Measurements from ENCODE around the gene CLEC2D. TPM values are rescaled to one million over a fixed set of nuclear protein-coding genes. Genes with fewer than 3 reads are reported as not detected.

Gene CLEC2D
- polyA plus RNA-seq, 1 donor from 2014 or later = 102 TPM

DNA sequence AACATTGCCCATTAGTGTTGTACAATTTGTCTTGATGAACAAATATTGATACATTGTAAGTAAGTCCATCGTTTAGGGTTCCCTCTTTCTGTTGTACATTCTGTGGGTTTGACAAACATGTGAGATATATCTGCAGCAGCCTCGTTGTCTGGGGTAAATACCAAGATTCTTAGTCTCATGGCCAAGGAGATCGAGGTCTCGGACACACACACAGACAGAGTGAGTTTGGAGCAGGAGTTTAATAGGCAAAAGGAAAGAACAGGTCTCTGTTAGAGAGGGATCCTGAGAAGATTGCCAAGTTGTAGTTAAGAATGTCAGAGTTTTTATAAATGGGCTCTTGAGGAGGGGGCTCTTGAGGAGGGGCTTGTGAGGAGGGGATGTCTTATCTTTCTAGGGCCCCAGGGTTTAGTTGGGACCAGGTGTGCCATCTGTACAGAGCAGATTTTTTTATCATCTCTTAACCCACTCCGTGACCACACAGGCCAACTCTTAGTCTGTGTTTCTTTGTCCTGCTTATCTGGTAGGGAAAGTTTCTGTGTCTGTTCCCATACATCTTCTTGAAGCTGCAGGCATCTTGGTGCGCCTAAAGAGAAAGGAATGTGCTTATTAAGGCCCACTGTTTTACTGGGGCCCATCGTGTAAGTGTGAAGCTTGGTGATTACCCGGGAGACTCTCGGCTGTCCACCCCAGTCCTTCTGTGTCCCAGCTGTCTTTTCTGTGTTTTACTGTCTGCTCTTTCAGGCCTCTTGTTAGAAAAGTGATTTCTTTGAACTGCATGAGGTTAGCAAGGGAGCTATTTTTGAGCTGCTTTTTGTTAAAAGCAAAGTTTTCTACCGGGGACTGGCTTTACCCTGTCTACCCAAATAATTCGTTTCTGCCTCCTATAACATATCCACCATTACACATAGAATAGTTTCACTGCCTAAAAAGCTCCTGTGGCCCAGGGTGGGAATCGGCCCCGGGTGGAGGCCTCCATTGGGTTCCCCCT, 22.4 kb upstream of the CLEC2D start:
- H3K36me3 Mint-ChIP-seq = peaks cover 1% of the 10 kb centered on the region
- H3K27ac Mint-ChIP-seq = peak overlapping the region; percentile 86 to 99 (median 99)
- H3K4me3 Mint-ChIP-seq = peak overlapping the region; percentile 95 to 100 (median 99)
- peaks cover 31 to 49% (median 40%) of the 10 kb centered on the region in 3 donors for H3K4me1 Mint-ChIP-seq
- no peaks in the 10 kb centered on the region for H3K27me3 Mint-ChIP-seq
- peaks cover 0 to 4% (median 3%) of the 10 kb centered on the region in 3 donors for H3K9me3 Mint-ChIP-seq

DNA sequence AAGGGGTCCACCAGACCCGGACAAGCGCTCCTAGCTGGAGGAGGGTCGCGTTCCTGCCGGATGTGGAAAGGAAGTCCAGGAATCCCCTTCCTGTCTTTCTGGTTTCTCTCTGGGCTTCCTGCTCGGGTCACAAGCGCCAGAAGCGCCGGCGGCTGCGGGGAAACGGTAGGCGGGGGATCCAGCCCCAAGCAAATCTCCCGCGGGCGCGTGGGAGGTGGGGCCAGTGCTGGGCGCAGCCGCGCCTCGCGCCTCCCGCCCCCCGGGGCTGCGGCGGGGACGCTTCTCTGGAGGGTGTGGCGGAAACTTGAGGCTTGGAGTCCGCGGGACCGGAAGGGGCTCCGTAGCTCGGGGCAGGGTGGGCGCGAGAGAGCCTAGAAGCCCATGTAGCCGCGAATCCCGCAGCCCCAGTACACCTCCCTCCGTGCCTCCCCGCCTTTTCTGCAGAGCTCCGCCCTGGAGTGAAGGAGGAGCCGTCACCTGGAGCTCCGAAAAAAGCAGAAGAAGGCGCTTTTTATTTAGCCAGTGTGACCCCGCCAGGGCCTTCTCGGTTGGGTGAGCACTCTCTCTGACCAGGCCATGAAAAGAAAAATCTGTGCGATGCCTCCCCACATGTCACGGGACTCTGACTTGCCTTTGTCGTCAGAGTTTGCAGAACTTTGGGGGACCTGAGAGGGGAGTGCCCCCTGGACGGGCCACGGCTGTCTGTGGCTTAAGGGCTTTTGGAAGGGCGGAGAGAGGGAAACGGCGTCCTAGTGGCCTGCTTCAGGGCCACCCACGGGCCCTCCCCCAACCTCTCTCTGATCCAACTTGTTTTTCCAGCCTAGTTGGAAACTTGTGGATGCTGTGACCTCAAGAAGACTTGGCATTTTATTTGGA, 21.4 kb upstream of the CLEC2D start:
- Mint-ChIP-seq H3K4me1 (peaks cover 31 to 46% (median 41%) of the 10 kb centered on the region in 3 donors), H3K27ac (peak overlapping the region; percentile 86 to 99 (median 99)), H3K9me3 (peaks cover 0 to 4% (median 3%) of the 10 kb centered on the region in 3 donors), H3K4me3 (peak overlapping the region; percentile 95 to 100 (median 99)), H3K27me3 (no peaks in the 10 kb centered on the region), H3K36me3 (peaks cover 1% of the 10 kb centered on the region)

DNA sequence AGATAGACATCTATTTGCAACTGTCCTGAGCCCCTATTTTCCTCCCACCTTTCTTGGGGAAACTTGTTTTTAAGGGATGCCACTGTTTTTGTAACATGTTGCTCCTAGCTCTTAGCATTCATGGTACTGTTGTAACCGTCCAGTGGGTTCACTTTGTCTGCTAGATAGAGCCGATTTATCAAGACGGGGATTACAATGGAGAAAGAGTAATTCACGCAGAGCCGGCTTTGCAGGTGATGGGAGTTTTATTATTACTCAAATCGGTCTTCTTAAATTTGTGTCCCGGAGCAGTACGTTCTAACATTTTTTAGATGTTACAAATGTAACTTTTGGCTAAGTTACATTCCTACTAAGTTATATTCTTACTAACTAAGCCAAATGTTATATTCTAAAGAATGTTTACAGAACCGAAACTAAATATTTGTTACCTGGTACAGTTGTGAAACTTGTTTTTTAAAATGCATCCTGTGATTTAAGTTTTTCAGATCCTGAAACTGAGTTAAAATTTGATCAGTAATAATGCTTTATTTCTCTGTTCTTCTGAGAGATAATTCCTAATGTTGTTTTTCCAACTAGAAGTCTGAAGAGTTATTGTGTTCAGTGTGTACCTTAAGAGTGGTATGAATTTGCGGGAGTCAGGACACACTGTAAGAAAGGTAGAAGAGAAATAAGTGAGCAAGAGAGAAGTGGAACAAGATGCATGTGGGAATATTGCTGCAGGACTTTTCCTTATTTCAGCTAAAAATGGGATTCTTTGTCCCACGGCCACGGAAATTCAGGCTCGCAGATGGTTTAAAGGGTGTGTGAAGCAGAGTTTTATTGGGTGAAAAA, 20.6 kb upstream of the CLEC2D start:
- peaks cover 38 to 49% (median 44%) of the 10 kb centered on the region in 3 donors for H3K4me1 Mint-ChIP-seq
- peaks cover 4% of the 10 kb centered on the region for H3K36me3 Mint-ChIP-seq
- peaks cover 0 to 4% (median 3%) of the 10 kb centered on the region in 3 donors for H3K9me3 Mint-ChIP-seq
- peak overlapping the region; percentile 95 to 100 (median 99) for H3K4me3 Mint-ChIP-seq
- H3K27me3 Mint-ChIP-seq = no peaks in the 10 kb centered on the region
- peak overlapping the region; percentile 86 to 99 (median 99) for H3K27ac Mint-ChIP-seq

DNA sequence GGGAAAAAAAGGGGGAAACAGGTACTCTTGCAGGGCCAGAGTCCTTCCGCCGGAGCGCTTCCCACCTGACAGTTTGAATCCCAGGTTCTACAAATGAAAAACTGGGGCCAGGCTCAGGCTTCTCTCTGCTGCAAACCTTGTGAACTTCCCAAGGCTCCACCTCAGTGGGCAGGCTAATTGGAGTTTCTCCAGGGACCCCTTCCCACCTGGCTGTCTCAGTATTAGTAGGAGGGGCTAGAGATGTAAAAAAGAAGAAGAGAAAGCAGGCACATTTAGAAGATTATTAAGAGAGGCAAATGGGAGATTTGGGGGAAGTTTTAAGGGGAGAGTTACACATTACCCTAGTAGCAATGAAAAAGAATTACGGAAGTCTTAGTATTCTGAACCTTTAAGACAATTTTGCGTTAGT, 20.0 kb upstream of the CLEC2D start:
- Mint-ChIP-seq H3K27me3 (no peaks in the 10 kb centered on the region), H3K9me3 (peaks cover 0 to 4% (median 3%) of the 10 kb centered on the region in 3 donors)

DNA sequence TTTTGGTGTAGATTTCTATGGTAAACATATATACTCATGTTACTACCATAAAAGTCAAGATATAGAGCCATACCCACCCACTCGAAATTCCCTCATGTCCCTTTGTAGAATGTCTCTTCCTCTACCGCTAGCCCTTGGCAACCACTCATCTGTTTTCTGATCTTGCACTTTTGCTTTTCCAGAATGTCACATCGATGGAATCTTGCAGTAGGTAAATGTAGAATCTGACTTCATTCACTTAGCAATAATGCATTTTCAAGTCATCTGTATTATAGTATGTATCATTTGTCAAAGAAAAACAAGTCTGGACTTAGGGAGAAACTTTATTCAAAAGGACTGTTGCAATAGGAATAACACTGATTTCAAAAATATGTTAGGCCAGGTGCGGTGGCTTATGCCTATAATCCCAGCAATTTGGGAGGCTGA, 19.3 kb upstream of the CLEC2D start:
- Mint-ChIP-seq H3K4me3 (peak overlapping the region; percentile 95 to 100 (median 99)), H3K27me3 (no peaks in the 10 kb centered on the region), H3K36me3 (peaks cover 7% of the 10 kb centered on the region), H3K4me1 (peaks cover 45 to 52% (median 49%) of the 10 kb centered on the region in 3 donors), H3K9me3 (peaks cover 0 to 3% (median 1%) of the 10 kb centered on the region in 3 donors), H3K27ac (peak overlapping the region; percentile 86 to 99 (median 99))

More for the DNA sequence above, 20.0 kb upstream of the CLEC2D start:
- peak overlapping the region; percentile 95 to 100 (median 99) for H3K4me3 Mint-ChIP-seq
- H3K36me3 Mint-ChIP-seq = peaks cover 7% of the 10 kb centered on the region
- H3K27ac Mint-ChIP-seq = peak overlapping the region; percentile 86 to 99 (median 99)
- peaks cover 41 to 49% (median 44%) of the 10 kb centered on the region in 3 donors for H3K4me1 Mint-ChIP-seq

- Mint-ChIP-seq H3K27me3 (no peaks in the 10 kb centered on the region), H3K4me1 (peaks cover 51 to 63% (median 56%) of the 10 kb centered on the region in 3 donors), H3K9me3 (no peaks in the 10 kb centered on the region), H3K27ac (peak overlapping the region; percentile 86 to 99 (median 99)), H3K4me3 (peak overlapping the region; percentile 69 to 99 (median 82)), H3K36me3 (peaks cover 12% of the 10 kb centered on the region)
Measured at GRCh38 chr12:9651265-9651729, 18.2 kb upstream of the CLEC2D start.

DNA sequence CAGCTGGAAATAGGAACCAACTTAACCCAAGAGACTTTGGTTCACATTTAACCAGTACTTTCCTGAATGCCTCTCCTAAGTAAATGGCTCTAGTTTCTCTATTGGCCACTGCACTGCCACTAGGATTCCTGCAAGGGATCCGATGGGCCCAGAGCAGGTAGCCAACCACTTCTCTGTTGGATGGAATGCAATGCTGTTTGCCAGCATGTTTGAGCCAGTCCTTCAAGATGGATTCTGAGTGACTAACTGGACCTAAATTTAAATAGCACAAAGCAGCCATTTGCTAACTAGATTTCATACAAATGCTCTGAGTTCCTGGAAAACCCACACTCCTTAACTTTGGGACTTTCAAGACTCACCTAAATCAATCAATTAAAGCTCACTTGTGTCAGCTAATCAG, 9.5 kb upstream of the CLEC2D start:
- Mint-ChIP-seq H3K27me3 (no peaks in the 10 kb centered on the region), H3K27ac (no peak overlapping the region), H3K36me3 (peaks cover 26% of the 10 kb centered on the region), H3K4me3 (no peak overlapping the region), H3K9me3 (no peaks in the 10 kb centered on the region), H3K4me1 (peaks cover 23 to 53% (median 38%) of the 10 kb centered on the region in 3 donors)

GRCh38 chr12:9661720-9662119, 7.8 kb upstream of the CLEC2D start:
- H3K27me3 Mint-ChIP-seq = no peaks in the 10 kb centered on the region
- peaks cover 21% of the 10 kb centered on the region for H3K36me3 Mint-ChIP-seq
- peaks cover 14 to 40% (median 25%) of the 10 kb centered on the region in 3 donors for H3K4me1 Mint-ChIP-seq
- no peak overlapping the region for H3K4me3 Mint-ChIP-seq
- H3K9me3 Mint-ChIP-seq = no peaks in the 10 kb centered on the region
- H3K27ac Mint-ChIP-seq = peak overlapping the region in 2 of 3 donors; percentile 47 to 78

- Mint-ChIP-seq H3K36me3 (peaks cover 21% of the 10 kb centered on the region), H3K9me3 (peaks cover 0 to 2% (median 0%) of the 10 kb centered on the region in 3 donors), H3K4me1 (peaks cover 21 to 43% (median 27%) of the 10 kb centered on the region in 3 donors), H3K27me3 (no peaks in the 10 kb centered on the region), H3K27ac (peak overlapping the region in 2 of 3 donors; percentile 80 to 83), H3K4me3 (no peak overlapping the region)
Measured at GRCh38 chr12:9662488-9662887, 7.0 kb upstream of the CLEC2D start.

DNA sequence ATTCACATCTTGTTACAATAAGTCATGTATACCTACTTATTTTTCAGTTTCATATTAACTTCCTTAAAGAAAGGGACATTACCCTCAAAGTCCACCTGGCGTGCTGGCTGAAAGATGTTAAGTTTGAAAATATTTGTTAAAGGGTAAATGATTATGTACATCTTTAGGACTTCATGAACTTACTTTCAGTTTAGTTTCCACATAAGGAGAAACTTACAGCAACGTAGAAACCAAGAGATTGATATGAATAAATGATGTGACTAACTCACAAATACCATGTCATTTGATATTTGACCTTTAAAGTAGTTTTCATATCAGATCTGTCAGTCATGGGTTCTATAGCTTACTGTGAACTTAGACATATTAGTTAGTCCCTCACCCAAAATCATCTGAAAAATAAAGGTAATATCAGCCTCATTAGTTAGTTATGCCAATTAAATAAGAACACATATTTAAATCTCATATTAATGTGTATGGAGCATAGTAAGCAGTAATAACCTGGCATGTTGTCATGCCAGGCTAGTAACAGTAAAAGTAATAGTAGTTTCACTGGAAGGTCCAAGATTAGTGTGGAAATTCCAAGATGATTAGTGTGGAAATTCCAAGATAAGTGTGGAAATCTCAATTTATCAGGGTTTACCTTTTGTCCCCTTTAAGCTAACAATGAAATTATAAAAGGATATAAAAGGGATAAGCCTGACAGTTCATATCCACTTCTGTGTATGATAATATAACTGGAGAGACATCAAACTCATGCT, 1.9 kb upstream of the CLEC2D start:
- Mint-ChIP-seq H3K4me3 (peak overlapping the region in 3 of 4 donors; percentile 3 to 87 (median 67)), H3K27me3 (no peaks in the 10 kb centered on the region), H3K36me3 (peaks cover 13% of the 10 kb centered on the region), H3K4me1 (peaks cover 48 to 52% (median 48%) of the 10 kb centered on the region in 3 donors), H3K9me3 (peaks cover 0 to 2% (median 0%) of the 10 kb centered on the region in 3 donors), H3K27ac (peak overlapping the region; percentile 34 to 91 (median 83))

DNA sequence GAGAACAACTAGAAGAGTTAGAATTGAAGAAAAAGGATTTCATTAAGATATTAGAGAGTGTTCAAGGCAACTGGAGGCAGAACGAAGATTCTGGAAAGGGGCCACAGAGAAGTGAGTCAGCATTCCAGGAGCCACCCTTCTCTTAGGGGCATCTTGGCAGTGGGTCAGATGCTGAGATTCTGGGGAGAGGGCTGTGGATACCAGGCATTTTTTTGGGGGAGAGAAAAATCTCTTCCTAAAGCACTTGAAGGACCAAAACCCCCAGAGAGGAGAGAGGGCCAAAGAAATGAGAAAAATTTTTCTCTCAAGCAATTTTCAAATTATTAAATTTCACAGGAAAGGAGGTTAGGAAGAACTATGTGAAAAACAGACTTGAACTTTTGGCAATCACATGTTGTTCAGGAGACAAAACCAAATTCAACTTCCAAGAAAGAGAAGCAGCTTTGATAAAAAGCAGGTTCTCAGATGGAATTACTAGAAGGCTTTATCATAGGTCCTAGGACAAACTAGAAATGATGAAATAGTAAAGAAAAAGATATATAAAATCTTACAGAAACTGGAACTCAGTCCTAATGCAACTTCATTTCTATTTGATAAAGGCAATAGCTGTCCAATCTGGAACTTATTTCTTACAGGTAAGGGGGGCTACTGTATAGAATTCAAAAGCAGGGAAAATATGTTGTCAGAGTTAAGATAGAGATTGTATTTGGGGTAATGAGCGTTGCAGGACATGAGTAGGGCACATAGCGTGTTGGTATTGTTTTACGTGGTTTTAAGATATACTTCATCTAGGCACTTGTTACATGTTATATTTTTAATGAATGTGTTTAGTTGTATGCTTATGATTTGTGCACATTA, 1.1 kb upstream of the CLEC2D start:
- H3K27me3 Mint-ChIP-seq = no peaks in the 10 kb centered on the region
- peaks cover 0 to 2% (median 0%) of the 10 kb centered on the region in 3 donors for H3K9me3 Mint-ChIP-seq
- H3K4me1 Mint-ChIP-seq = peaks cover 51 to 55% (median 54%) of the 10 kb centered on the region in 3 donors
- peak overlapping the region; percentile 1 to 87 (median 44) for H3K4me3 Mint-ChIP-seq
- H3K27ac Mint-ChIP-seq = peak overlapping the region; percentile 34 to 83 (median 60)
- peaks cover 9% of the 10 kb centered on the region for H3K36me3 Mint-ChIP-seq

DNA sequence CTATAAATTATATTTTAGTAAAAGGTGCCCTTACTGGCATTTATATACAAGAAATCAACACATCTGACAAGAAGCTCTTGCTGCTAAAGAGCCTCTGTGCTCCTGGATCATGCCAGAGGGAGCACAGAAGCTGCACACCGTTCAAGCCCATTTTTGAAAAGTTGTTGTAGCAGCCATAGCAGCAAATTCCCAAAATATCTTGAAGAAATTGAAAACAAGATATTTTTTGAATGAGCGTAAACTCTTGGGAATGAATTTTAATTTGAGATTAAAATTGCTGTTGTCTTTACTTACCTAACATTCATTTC, 540 bp upstream of the CLEC2D start:
- Mint-ChIP-seq H3K4me3 (peak overlapping the region; percentile 3 to 87 (median 48)), H3K4me1 (peaks cover 52 to 55% (median 55%) of the 10 kb centered on the region in 3 donors), H3K27ac (peak overlapping the region; percentile 34 to 83 (median 60)), H3K9me3 (peaks cover 0 to 2% (median 0%) of the 10 kb centered on the region in 3 donors), H3K27me3 (no peaks in the 10 kb centered on the region), H3K36me3 (peaks cover 5% of the 10 kb centered on the region)

Measured in IgD-negative memory B cell (primary cell).